Skin of body (tissue), 2 donors: ENCODE measurements around the gene BRIP1. TPM values are rescaled to one million over a fixed set of nuclear protein-coding genes. Genes with fewer than 3 reads are reported as not detected.
"Not testable (repeated sequence)": the region's sequence is repeated elsewhere in the genome, so short reads cannot be mapped to it uniquely, and the experiment has no call there.

ENCODE experiments used
- DNase-seq: peaks from one replicate; lab custom pipeline; 2025; lab: John Stamatoyannopoulos, UW
- total RNA-seq: library from RNA; depleted of rRNA; stranded (reverse); fragments of >200 nt; gene quantifications from one replicate; pipeline ENCODE4 v1.2.3, GENCODE V29; 2014

BRIP1 gene
- total RNA-seq, 1 donor from 2014 or later: 10.5 TPM

DNA sequence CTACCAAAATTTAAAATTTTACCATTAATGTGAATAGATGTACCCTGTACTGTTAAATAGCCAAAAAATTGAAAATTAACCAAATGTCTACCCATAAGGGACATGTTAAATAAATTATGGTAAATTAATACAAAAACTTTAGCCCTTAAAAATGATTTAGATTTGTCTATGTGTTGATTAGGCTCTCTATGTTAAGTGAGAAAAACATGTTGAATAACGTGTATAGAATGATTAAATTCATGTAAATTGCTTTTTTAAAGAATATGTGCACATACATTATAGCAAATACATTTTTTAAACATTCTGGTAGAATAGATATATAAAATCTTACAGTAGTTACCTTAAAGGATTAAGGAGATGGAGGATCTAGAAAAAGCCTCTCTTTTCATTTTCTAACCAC is 59.5 kb downstream of the BRIP1 start:
- DNase-seq: no peak

- no peak for DNase-seq
Observed at GRCh38 chr17:61803216-61803615, 60.1 kb downstream of the BRIP1 start.

- no peak for DNase-seq
Observed at GRCh38 chr17:61799812-61800484, 63.4 kb downstream of the BRIP1 start.

GRCh38 chr17:61797283-61797682 is 66.0 kb downstream of the BRIP1 start:
- DNase-seq: no peak

DNA sequence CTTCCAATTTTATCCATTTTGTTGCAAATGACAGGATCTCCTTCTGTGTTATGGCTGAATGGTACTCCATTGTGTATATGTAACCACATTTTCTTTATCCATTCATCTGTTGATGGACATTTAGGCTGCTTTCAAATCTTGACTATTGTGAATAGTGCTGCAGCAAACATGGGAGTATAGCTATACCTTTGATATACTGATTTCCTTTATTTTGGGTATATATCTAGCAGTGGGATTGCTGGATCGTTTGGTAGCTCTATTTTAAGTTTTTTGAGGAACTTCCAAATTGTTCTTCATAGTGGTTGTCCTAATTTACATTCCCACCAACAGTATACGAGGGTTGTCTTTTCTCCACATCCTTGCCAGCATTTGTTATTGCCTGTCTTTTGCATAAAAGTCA is 67.8 kb downstream of the BRIP1 start:
- no peak for DNase-seq

GRCh38 chr17:61794792-61795191 is 68.5 kb downstream of the BRIP1 start:
- no peak for DNase-seq

DNA sequence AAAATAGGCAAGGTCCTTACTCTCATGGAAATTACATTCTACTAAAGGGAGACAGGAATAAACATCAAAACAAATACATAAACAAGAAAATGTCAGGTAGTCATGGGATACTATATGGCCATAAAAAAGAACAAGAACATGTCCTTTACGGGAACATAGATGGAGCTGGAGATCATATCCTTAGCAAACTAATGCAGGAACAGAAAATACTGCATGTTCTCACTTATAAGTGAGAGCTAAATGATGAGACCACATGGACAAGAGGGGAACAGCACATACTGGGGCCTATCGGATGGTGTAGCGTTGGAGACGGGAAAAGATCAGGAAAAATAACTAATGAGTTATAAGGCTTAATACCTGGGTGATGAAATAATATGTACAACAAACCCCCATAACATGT is 69.1 kb downstream of the BRIP1 start:
- no peak for DNase-seq

DNA sequence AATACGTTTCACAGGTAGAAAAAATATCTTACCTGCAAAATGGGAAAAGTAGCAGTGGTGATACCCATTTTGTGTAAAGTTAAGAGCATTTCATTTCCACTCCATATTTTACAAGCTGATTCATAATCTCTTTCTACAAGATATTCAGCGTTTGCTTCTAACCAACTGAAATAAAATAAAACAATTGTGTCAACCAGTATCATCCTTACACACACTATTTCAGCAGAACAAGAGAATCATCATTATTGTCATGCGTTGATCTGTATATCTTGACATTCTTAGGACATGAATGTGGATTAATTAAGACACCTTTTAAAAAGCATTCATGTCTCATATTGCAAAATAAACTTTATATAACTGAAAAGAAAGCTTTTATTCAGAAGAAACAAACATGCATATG is 69.8 kb downstream of the BRIP1 start:
- DNase-seq: no peak

DNA sequence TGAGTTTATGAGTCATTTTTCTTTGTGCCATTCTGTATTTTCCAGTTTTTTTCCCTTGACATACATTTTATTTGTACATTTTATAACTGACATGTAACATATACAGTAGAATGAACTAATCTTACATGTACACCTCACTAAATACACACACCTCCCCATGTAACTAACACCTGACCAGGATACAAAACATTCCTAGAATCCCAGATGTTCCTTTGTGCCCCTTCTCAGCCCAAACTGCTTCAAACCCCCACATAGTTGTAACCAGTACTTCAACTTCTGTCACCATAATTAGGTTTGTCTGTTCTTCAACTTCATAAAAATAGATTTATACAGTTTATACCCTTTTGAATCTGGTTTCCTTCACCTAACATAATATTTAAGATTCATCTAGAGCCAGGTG is 73.5 kb downstream of the BRIP1 start:
- no peak for DNase-seq

- DNase-seq: no peak
Observed at GRCh38 chr17:61786088-61786487, 77.2 kb downstream of the BRIP1 start.

GRCh38 chr17:61784510-61784909 is 78.8 kb downstream of the BRIP1 start:
- no peak for DNase-seq

DNA sequence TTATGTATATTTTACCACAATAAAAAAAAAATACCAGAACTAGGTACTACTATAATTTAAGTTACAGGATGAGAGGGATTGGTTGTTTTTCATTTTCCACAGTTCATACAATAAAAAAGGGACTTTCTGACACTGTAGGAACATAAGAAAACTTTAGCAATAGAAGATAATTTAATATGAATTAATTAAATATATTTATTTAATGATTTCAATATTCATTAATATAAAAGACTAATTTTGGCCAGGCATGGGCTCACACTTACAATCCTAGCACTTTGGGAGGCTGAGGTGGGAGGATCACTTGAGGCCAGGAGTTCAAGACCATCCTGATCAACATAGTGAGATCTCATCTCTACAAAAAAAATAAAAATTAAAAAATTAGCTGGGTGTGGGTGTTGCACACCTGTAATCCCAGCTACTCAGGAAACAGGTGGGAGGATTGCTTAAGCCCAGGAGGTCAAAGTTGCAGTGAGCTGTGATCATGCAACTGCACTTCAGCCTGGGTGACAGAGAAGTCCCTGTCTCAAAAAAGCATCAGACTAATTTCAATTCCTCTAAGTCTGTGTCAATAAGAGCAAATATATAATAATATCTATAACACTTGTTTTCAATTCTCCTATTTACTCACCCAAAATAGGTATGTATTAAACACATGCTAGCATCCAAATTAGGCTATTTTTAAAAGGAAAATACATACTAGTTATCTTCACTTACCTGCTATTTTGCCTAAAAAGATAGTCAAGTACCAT is 79.6 kb downstream of the BRIP1 start:
- DNase-seq: no peak

GRCh38 chr17:61783120-61783519 is 80.2 kb downstream of the BRIP1 start:
- DNase-seq: no peak

GRCh38 chr17:61782683-61783082 is 80.6 kb downstream of the BRIP1 start:
- DNase-seq: no peak

- no peak for DNase-seq
Observed at GRCh38 chr17:61775364-61775763, 88.0 kb downstream of the BRIP1 start.

GRCh38 chr17:61774724-61775123 is 88.6 kb downstream of the BRIP1 start:
- no peak for DNase-seq

DNA sequence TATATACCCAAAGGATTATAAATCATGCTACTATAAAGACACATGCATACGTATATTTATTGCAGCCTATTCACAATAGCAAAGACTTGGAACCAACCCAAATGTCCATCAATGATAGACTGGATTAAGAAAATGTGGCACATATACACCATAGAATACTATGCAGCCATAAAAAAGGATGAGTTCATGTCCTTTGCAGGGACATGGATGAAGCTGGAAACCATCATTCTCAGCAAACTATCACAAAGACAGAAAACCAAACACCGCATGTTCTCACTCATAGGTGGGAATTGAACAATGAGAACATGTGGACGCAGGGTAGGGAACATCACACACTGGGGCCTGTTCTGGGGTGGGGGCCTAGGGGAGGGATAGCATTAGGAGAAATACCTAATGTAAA is 89.2 kb downstream of the BRIP1 start:
- DNase-seq: not testable (repeated sequence)

- DNase-seq: no peak
Observed at GRCh38 chr17:61770752-61771533, 92.4 kb downstream of the BRIP1 start.

DNA sequence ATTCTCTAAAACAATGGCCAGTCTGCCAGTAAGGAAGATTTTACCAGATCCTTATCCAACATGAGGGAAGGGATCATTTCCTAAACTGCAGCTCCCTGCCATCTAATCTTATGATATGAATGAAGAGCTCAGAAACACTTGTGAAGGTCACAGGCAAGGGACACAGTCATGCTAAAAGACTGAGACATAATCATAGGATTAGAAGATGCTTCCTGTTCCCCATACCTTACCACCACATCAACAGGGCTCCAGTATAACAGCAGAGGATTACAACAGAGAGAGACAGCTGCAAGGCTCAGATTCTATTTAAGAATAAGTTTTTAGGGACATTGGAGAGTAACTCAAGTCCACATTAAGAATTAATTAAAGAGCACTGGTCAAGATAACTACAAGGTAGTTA is 93.3 kb downstream of the BRIP1 start:
- DNase-seq: no peak

DNA sequence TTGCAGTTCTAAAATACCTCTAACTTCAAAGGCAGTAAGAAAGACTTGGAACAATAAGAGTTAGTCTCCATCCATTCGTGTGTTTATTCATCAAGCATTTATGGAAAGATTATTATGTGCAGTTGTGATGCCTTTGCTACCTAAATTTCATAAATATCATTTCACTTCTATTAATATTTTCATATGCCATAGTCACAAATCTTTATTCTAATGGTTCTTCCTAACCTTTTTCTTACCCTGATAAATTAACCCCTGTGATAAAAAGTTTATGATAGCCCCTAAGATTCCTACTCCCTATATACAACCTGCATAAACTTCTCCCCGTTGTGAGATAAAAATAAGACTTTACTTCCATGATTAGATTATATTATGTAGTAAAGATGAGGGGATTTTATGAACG is 94.9 kb downstream of the BRIP1 start:
- no peak for DNase-seq

GRCh38 chr17:61766520-61766919 is 96.8 kb downstream of the BRIP1 start:
- DNase-seq: no peak

DNA sequence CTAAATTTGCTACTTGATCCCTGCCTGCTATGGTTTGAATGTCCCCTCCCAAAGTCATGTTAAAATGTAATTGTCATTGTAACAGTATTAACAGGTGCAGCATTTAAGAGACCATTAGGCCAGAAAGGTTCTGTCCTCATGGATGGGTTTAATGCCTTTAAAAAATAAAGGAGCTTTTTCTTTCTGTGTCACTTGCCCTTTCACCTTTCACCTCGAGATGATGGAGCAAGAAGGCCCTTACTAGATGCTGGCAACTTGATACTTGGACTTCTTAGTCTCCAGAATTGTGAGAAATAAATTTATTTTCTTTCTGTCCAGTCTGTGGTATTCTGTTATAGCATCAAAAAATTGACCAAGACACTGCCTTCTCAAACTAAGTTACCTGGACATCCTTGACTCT is 98.5 kb downstream of the BRIP1 start:
- DNase-seq: no peak
